HCT116 (cell line): ENCODE data around the gene FRK.

ENCODE experiments used
- ATF3 ChIP-seq: IDR thresholded peaks from 2 replicates; pipeline ENCODE4 v1.6.1; 2012
- EZH2phosphoT487 ChIP-seq: fragments of 200-600 bp; IDR thresholded peaks from 2 replicates; pipeline ENCODE4 v1.6.1; 2018; ENCODE audit warnings: antibody characterized with exemption, borderline replicate concordance
- JUND ChIP-seq: IDR thresholded peaks from 2 replicates; pipeline ENCODE4 v1.6.1; 2012
- POLR2A ChIP-seq: IDR thresholded peaks from 2 replicates; pipeline ENCODE4 v1.7.0; 2011; ENCODE audit warnings: borderline replicate concordance; ENCODE audit not compliant: insufficient read depth, insufficient read length; ENCODE audit errors: extremely low read depth
- POLR2AphosphoS5 ChIP-seq: IDR thresholded peaks from 2 replicates; pipeline ENCODE4 v1.6.1; 2011; ENCODE audit warnings: mild to moderate bottlenecking, low read depth, low read length, moderate library complexity
- SIN3A ChIP-seq: IDR thresholded peaks from 2 replicates; pipeline ENCODE4 v1.6.1; 2012; ENCODE audit warnings: low read depth
- SP1 ChIP-seq: IDR thresholded peaks from 2 replicates; pipeline ENCODE4 v1.6.1; 2012; ENCODE audit warnings: low read depth
- TCF7L2 ChIP-seq: IDR thresholded peaks from 2 replicates; pipeline ENCODE4 v1.7.0; 2011; ENCODE audit warnings: borderline replicate concordance, inconsistent platforms; ENCODE audit not compliant: insufficient read depth, insufficient read length; ENCODE audit errors: extremely low read depth
- YY1 ChIP-seq: IDR thresholded peaks from 2 replicates; pipeline ENCODE4 v1.6.1; 2011; ENCODE audit warnings: low read length, low read depth, moderate library complexity, mild to moderate bottlenecking; ENCODE audit not compliant: insufficient replicate concordance; ENCODE audit errors: extremely low read depth
- TF ChIP-seq, protein P1 (sequence below), 3 experiments: fragments of 200-600 bp in 1 of 3; sonication (generic) in 1 of 3; IDR thresholded peaks in 2 of 3; conservative IDR thresholded peaks in 1 of 3; 2 replicates each; pipeline ENCODE4 v1.5.1; 2012 to 2017; ENCODE audit warnings: low read depth in 2 of 3, low read length in 2 of 3, antibody characterized with exemption in 1 of 3, borderline replicate concordance in 1 of 3, control low read depth in 1 of 3, mild to moderate bottlenecking in 1 of 3, mixed read lengths in 1 of 3, mixed run types in 1 of 3, moderate library complexity in 1 of 3; ENCODE audit not compliant: insufficient read depth in 1 of 3

GRCh38 chr6:115894426-115894992 is 166.2 kb downstream of the FRK start:
- TF ChIP-seq SIN3A (no peak), POLR2AphosphoS5 (no peak), YY1 (no peak), TCF7L2 (no peak), SP1 (no peak), POLR2A (no peak), JUND (no peak), EZH2phosphoT487 (no peak), ATF3 (no peak)
- TF ChIP-seq, protein P1, sequence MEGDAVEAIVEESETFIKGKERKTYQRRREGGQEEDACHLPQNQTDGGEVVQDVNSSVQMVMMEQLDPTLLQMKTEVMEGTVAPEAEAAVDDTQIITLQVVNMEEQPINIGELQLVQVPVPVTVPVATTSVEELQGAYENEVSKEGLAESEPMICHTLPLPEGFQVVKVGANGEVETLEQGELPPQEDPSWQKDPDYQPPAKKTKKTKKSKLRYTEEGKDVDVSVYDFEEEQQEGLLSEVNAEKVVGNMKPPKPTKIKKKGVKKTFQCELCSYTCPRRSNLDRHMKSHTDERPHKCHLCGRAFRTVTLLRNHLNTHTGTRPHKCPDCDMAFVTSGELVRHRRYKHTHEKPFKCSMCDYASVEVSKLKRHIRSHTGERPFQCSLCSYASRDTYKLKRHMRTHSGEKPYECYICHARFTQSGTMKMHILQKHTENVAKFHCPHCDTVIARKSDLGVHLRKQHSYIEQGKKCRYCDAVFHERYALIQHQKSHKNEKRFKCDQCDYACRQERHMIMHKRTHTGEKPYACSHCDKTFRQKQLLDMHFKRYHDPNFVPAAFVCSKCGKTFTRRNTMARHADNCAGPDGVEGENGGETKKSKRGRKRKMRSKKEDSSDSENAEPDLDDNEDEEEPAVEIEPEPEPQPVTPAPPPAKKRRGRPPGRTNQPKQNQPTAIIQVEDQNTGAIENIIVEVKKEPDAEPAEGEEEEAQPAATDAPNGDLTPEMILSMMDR (IDR thresholded peaks at IDR 0.05 in 2 of 3, conservative IDR thresholded peaks at IDR 0.05 in 1 of 3; ENCODE audit: borderline replicate concordance in 1 of 3, insufficient read depth in 1 of 3, low read depth in 2 of 3, low read length in 2 of 3), result no peak
